DMS 273 (cell line): Measurements from ENCODE around the gene CLOCK.

Experiments
- DNase-seq: peaks from one replicate; lab custom pipeline; 2025; ENCODE audit not compliant: unreplicated experiment; lab: John Stamatoyannopoulos, UW

The CLOCK gene

GRCh38 chr4:55431710-55432336 is 114.9 kb downstream of the CLOCK start:
- DNase-seq: no peak

- no peak for DNase-seq
Observed at GRCh38 chr4:55424791-55425190, 121.9 kb downstream of the CLOCK start.

GRCh38 chr4:55416176-55416575 is 130.5 kb downstream of the CLOCK start:
- no peak for DNase-seq

GRCh38 chr4:55411621-55412020 is 135.1 kb downstream of the CLOCK start:
- no peak for DNase-seq

GRCh38 chr4:55410431-55410830 is 136.3 kb downstream of the CLOCK start:
- no peak for DNase-seq

GRCh38 chr4:55409468-55410171 is 137.1 kb downstream of the CLOCK start:
- peak; percentile 4 for DNase-seq

- DNase-seq: no peak
Observed at GRCh38 chr4:55407764-55408163, 138.9 kb downstream of the CLOCK start.

- DNase-seq: no peak
Observed at GRCh38 chr4:55407119-55407518, 139.6 kb downstream of the CLOCK start.

GRCh38 chr4:55406545-55406944 is 140.2 kb downstream of the CLOCK start:
- no peak for DNase-seq

GRCh38 chr4:55405073-55405472 is 141.6 kb downstream of the CLOCK start:
- DNase-seq: no peak

- no peak for DNase-seq
Observed at GRCh38 chr4:55399581-55399980, 147.1 kb downstream of the CLOCK start.

GRCh38 chr4:55398966-55399365 is 147.7 kb downstream of the CLOCK start:
- no peak for DNase-seq

- DNase-seq: no peak
Observed at GRCh38 chr4:55398461-55398860, 148.2 kb downstream of the CLOCK start.

- peak; percentile 26 for DNase-seq
Observed at GRCh38 chr4:55397520-55398321, 149.0 kb downstream of the CLOCK start.

- peak; percentile 24 for DNase-seq
Observed at GRCh38 chr4:55397126-55397436, 149.6 kb downstream of the CLOCK start.

GRCh38 chr4:55396308-55397125 is 150.2 kb downstream of the CLOCK start:
- peak; percentile 61 for DNase-seq

- DNase-seq: peak; percentile 92
Observed at GRCh38 chr4:55395529-55396307, 151.0 kb downstream of the CLOCK start, which contains the start of gene TMEM165. TSS of gene TMEM165 (plus strand) at chr4:55395957. CDS start at chr4:55396190, 233 bp downstream.

GRCh38 chr4:55395218-55395528 is 151.5 kb downstream of the CLOCK start:
- no peak for DNase-seq

GRCh38 chr4:55393461-55394320 is 153.0 kb downstream of the CLOCK start:
- DNase-seq: peak; percentile 10

- no peak for DNase-seq
Observed at GRCh38 chr4:55386840-55387239, 159.9 kb downstream of the CLOCK start.
